ENCODE results near the gene CCL28. TPM values are rescaled to one million over a fixed set of nuclear protein-coding genes. Genes with fewer than 3 reads are reported as not detected.

The CCL28 gene
- total RNA-seq, 1 experiment from 2014 or later: not detected

GRCh38 chr5:43422143-43422542 is 10.0 kb upstream of the CCL28 start:
- H3K9ac ChIP-seq (ENCODE audit: extremely low read depth, insufficient read length, low read length): no peak overlapping the region
- H3K36me3 Mint-ChIP-seq (ENCODE audit: insufficient read depth in 1 of 3, low read depth in 3 of 3): peaks cover 0 to 3% (median 1%) of the 10 kb centered on the region in 3 experiments; a peak in 2 of 7 replicates
- H2BK12ac ChIP-seq (ENCODE audit: insufficient read length, low read depth, low read length): no peak overlapping the region
- H2BK5ac ChIP-seq (ENCODE audit: insufficient read length, low read length): no peak overlapping the region
- H4K8ac ChIP-seq (replicated peaks; ENCODE audit: insufficient read length, low read depth, low read length): no peak overlapping the region
- no peak overlapping the region for H3K27ac Mint-ChIP-seq
- H2BK15ac ChIP-seq (ENCODE audit: low read depth, low read length): no peak overlapping the region
- H3K4me1 ChIP-seq (ENCODE audit: insufficient read depth, low read length): no peaks in the 10 kb centered on the region; the same call in 1 of the 2 replicates
- H3K9me3 ChIP-seq (ENCODE audit: control insufficient read depth, low read depth, low read length): no peaks in the 10 kb centered on the region
- no peak for TF ChIP-seq CTCF (conservative IDR thresholded peaks at IDR 0.05)
- H3K18ac ChIP-seq (ENCODE audit: insufficient read length, low read depth, low read length): no peak overlapping the region
- no peaks in the 10 kb centered on the region for H3K79me2 ChIP-seq (ENCODE audit: insufficient read depth, low read length)
- H3K9me3 Mint-ChIP-seq: peaks cover 0 to 6% of the 10 kb centered on the region in 2 experiments; a peak in 4 of 5 replicates
- H3K4me1 Mint-ChIP-seq: peaks cover 3% of the 10 kb centered on the region in 2 experiments; a peak in 3 of 4 replicates
- H3K4me3 Mint-ChIP-seq: no peak overlapping the region
- H3K4ac ChIP-seq (ENCODE audit: low read depth, low read length): no peak overlapping the region
- no peak overlapping the region for H3K27ac ChIP-seq (ENCODE audit: insufficient read length, low read depth, low read length)
- no peaks in the 10 kb centered on the region for H3K23me2 ChIP-seq (ENCODE audit: insufficient read length, low read depth, low read length, poor library complexity, severe bottlenecking)
- H2BK20ac ChIP-seq (ENCODE audit: low read depth, low read length, poor library complexity, severe bottlenecking): no peak overlapping the region
- H3K4me2 ChIP-seq (ENCODE audit: insufficient read depth, insufficient read length, low read length): no peak overlapping the region
- 0 out of 2 replicates have a peak, but pooled peaks cover 2% of the 10 kb centered on the region for H3K27me3 Mint-ChIP-seq (ENCODE audit: low read depth)
- H2BK120ac ChIP-seq (ENCODE audit: low read depth, low read length, poor library complexity, severe bottlenecking): no peak overlapping the region
- no peak overlapping the region for H4K5ac ChIP-seq (ENCODE audit: insufficient read length, low read depth, low read length)
- no peak for DNase-seq
- H3K23ac ChIP-seq (ENCODE audit: insufficient read length, low read depth, low read length): no peak overlapping the region
- H3K79me1 ChIP-seq (ENCODE audit: insufficient read depth, low read depth, low read length, poor library complexity, severe bottlenecking): no peaks in the 10 kb centered on the region
- no peak overlapping the region for H4K91ac ChIP-seq (ENCODE audit: insufficient read length, low read depth, low read length)
- H3K56ac ChIP-seq (ENCODE audit: insufficient read length, low read depth, low read length): no peak overlapping the region
- no peaks in the 10 kb centered on the region for H4K20me1 ChIP-seq (ENCODE audit: control insufficient read depth, insufficient read depth, insufficient read length)
- no peak overlapping the region for H3T11ph ChIP-seq (ENCODE audit: low read length)
- no peak overlapping the region for H2AK5ac ChIP-seq (ENCODE audit: insufficient read length, low read length)
- no CpG with 5 or more reads among the region's 2 CpGs for WGBS (ENCODE audit: extremely low coverage, insufficient read length, low lambda C conversion rate)
- no peaks in the 10 kb centered on the region for H3K27me3 ChIP-seq (ENCODE audit: insufficient read depth, low read length)
- no peak overlapping the region for H3K14ac ChIP-seq (ENCODE audit: insufficient read depth, low read length)
- H2AFZ ChIP-seq (ENCODE audit: low read length): no peak overlapping the region

Data from H9 (cell line).